ENCODE data around the gene MDM1.
A peak's percentile ranks its signal among the peaks of the same experiment; 100 is the strongest.

MDM1 gene

DNA sequence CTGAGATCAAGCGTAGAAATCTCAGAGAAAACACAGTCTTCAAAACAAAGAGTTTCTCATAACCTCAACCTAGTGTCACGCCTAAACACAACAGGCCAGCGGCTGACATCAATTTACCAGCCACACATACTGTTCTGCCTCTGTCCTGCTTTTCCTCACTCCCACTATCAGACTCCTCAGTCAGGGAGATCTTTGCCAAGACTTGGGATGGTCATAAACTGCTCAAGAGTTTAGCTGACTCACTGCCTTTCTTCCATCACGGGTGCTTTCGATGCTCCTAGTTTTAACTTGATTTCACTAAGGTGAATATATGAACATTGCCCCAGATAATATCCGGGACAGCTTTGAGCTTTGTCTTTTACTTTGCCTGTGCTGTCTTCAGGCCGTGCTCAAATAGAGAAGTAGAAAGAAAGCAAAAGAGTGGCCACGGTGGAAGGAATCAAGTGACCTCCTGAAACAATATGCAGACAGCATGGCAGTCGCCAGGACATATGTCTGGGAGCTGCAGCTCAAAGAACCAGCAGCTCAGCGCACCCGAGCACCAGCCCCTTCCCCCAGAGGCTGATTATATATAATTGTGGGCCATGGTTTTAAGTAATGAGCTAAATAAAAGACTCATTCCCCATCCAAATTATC is 12.1 kb downstream of the MDM1 start:
- DNase-seq (ENCODE audit: low read depth, low spot score), result peak; percentile 56

- DNase-seq (ENCODE audit: low read depth, low spot score), result peak; percentile 57
These were observed 15.0 kb downstream of the MDM1 start for GRCh38 chr12:68317047-68317667.

DNA sequence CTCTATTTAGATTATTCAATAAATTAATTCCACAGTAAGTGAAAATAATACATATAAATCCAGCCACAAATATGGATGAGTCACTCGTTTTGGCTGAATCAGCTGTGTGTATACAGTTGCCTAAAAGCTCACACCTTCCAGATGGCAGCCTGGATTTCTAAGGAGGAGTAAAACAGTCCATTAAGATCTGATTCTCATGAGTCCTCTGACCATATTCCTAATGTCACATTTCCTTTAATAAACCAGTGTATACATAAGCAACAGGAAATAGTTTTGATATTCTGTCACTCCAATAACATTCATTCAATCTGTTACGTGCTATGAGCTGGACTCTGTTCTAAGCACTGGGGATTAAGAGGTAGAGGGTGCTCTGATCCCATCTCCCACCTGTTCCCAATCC is 21.8 kb downstream of the MDM1 start:
- DNase-seq (ENCODE audit: low read depth, low spot score), result peak; percentile 42

DNA sequence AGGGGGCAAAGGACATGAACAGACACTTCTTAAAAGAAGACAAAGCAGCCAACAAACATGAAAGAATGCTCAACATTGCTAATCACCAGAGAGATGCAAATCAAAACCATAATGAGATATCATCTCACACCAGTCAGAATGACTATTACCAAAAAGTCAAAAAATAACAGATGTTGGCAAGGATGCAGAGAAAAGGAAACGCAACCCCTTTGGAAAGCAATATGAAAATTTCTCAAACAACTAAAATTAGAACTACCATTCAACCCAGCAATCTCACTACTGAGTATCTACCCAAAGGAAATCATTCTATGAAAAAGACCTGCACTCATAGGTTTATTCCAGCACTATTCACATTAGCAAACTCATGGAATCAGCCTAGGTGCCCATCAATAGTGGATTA is 25.6 kb downstream of the MDM1 start:
- no peak for DNase-seq (ENCODE audit: low read depth, low spot score)

DNA sequence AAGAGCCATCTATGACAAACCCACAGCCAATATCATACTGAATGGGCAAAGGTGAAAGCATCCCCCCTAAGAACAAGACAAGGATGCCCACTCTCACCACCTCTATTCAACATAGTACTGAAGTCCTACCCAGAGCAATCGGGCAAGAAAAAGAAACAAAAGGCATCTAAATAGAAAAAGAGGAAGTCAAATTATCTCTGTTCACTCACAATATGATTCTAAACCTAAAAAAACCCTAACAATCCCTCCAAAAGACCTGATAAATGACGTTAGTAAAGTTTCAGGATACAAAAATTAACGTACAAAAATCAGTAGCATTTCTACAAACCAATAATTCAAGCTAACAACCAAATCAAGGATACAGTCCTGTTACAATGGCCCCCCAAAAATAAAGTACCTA is 26.9 kb downstream of the MDM1 start:
- DNase-seq (ENCODE audit: low read depth, low spot score), result no peak

DNA sequence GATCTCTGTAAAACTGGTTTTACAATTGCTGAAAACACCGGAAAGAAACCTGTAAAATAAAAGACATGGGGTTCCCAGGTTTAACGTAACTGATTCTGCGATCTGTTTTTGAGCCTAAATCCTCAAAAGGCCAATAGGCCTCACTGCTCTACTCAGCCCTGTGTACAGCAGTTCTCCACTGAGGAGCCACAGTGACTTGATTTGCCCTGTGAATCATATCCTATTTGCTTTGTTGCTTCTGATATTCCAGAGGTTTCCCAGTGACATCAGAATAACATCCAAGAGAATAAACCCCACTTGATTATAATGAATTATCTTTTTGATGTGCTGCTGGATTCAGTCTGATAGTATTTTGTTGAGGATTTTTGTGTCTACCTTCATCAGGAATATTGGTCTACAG is 27.5 kb downstream of the MDM1 start:
- no peak for DNase-seq (ENCODE audit: low read depth, low spot score)

DNA sequence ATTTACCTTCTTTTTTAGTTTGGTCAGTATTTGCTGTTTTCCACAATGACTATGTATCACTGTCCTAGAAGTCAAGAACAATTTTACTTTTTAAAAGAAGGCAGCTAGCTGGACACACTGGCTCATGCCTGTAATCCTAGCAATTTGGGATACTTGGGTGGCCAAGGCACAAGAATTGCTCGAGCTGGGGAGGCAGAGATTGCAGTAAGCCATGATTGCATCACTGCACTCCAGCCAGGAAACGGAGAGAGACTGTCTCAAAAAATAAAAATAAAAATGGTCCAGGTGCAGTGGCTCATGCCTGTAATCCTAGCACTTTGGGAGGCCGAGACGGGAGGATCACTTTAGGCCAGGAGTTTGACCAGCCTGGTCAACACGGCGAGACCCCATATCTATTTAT is 28.3 kb downstream of the MDM1 start:
- DNase-seq (ENCODE audit: low read depth, low spot score), result no peak

DNA sequence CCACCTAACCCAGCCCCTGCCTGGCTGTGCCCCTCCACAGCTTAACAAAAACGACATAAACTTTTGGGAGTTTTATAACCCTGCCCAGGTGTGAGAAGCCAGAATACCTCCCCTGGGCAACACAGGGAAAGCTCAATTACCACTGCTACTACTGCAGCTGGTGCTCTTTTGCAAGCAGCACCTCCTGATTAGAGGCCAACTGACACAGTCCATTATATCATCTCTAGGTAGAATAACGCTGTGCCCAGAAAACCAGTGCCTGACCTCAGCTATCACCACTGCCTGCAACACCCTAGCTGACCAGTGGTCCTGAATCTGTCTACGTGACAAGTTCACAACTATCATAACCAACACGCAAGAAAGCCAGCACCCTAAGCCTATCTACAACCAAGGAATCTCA is 34.2 kb downstream of the MDM1 start:
- DNase-seq (ENCODE audit: low read depth, low spot score), result no peak

DNA sequence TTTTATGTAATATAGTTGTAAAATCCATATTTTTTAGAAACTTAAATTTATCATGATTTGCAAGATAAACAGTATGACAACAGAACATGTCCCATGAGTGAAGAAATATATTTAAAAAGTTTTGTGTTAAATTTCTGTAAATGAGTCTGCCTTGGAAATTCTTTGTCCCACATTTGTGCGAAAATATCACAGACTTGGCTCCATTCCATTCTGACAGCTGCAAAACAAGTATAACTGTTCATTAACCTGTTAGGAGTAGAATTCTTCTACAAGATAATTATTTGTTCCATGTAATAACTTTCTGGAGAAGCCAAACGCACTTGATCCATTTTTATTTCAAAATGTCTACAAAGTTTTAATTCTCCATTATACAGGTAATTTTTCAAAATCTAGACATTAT is 37.9 kb downstream of the MDM1 start:
- no peak for DNase-seq (ENCODE audit: low read depth, low spot score)

DNA sequence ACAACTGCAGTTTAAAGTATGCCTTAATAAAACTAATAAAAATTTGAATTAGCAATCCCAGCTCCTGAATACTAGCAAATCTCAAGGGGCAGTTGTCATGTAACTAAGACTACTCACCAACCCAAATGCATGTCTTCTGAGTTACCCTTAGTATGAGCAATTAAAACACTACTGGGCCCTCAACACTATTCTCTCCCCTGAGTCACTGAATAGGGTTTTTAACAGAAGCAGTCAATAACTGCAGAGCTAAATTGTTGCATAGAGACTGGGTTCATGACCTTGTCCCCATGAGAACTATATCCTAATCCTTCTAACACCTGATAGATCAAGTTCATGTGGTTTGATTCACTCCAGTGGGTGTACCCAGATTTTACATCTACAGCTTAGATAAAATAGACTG is 38.8 kb downstream of the MDM1 start:
- no peak for DNase-seq (ENCODE audit: low read depth, low spot score)

- DNase-seq (ENCODE audit: low read depth, low spot score), result no peak
These were observed 39.8 kb downstream of the MDM1 start for GRCh38 chr12:68292151-68292943.

GRCh38 chr12:68291396-68292036 is 40.6 kb downstream of the MDM1 start:
- no peak for DNase-seq (ENCODE audit: low read depth, low spot score)

DNA sequence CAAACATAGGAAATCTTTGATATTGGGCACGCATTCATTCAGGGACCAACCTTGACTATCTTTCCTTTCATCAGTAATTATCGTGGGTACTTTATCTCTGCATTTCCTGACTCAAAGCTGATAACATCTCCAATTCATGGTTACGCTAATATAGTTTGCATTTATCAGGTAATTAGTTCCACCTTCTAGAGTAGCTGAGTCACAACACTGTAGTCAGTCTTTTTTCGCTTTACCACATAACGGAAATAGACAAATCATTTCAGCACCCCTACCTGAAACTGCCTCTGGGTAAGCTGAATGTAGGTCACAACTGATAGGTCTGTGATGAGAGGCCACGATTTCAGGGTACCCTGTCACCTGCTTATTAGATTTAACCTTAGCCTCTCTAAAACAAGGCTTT is 42.0 kb downstream of the MDM1 start:
- no peak for DNase-seq (ENCODE audit: low read depth, low spot score)

DNA sequence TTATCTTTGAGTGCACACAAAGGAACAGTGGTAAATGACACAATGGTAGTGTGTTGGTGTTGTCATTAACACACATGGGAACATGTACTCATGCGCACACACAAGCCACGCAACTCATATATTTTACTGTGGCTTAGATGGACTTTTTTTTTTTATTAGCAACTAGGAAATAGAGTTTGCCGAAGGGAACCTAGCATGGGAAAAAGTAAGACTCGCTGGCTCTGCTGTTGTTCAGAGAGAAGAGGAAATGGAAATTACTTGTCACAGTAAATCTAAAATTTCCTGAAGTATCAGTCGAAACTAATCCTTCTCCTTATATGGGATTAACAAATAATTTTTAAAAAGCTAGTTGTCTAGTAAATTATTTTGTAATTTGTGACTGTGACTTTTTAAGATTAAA is 45.1 kb downstream of the MDM1 start:
- no peak for DNase-seq (ENCODE audit: low read depth, low spot score)

- DNase-seq (ENCODE audit: low read depth, low spot score), result no peak
These were observed 45.8 kb downstream of the MDM1 start for GRCh38 chr12:68286396-68286795.

GRCh38 chr12:68285541-68285940 is 46.6 kb downstream of the MDM1 start:
- no peak for DNase-seq (ENCODE audit: low read depth, low spot score)

DNA sequence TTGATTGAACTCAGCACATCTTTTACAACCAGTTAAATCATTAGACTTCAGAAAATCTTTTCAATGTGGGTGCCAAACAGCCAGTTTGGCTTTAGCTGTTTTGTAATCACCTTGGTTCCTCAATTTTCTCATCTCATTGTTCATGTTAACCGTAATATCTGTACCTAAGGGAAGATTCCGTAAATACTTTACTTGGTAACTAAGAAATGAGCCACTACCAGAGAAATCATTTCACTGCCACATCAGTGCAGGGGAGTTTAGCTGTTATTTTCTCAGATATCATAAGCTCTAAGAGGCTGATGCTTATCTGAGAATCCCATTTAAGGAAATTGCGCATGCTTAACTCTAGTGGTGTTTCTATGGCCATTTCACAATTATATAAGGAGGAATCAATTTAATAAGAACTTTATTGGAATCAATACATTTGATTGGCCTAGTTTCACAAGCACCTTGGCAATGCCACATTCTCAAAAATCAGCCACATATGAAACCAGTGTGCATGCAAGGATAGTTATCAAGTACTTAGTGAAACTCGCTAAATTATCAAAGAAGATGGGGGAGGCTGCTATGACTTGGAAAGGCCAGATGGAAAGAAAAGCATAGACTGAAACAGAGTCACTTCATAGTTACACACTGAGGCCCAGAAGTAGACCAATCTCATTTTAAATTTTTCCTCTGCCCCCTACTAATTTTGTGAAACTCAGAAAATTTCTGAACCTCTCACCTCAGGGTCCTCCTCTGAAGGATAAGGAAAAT is 50.7 kb downstream of the MDM1 start:
- no peak for DNase-seq (ENCODE audit: low read depth, low spot score)

- DNase-seq (ENCODE audit: low read depth, low spot score), result no peak
These were observed 51.9 kb downstream of the MDM1 start for GRCh38 chr12:68280240-68280639.

DNA sequence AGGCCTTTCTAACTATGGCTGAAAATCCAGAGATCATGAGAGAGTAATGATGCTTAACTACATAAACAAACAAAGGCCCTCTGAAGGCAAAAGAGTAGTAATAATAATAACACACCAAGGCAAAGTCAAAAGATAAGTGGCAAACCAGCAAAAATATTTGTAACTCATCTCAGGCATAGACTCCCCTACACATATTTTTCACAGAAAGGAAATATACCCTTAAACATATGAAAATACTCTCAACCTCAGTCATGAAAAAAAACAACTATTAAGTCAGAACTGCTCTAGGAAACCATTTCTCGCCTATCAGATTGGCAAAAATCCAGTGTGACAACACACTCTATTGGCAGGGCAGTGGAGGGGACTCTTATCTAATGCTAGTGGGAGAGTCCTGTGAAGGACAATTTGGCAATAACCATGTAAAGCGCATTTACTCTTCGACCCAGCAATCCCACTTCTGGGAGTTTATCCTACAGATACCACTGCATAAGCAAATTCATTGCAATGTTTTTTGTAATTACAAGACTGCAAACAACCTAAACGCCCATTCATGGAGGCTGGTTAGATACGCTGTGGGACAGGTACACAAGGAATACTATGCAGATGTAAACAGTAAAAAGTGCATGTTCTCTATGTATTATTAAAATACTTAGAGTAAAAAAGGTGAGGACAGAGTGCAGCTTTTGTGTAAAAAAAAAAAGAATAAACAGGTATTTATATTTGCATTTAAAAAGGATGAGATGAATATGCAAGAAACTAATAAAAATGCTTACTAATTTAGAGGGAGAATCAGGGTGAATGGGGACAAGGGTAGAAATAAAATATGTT is 52.7 kb downstream of the MDM1 start:
- peak; percentile 26 for DNase-seq (ENCODE audit: low read depth, low spot score)

GRCh38 chr12:68276402-68276930 is 55.7 kb downstream of the MDM1 start:
- DNase-seq (ENCODE audit: low read depth, low spot score), result no peak

DNA sequence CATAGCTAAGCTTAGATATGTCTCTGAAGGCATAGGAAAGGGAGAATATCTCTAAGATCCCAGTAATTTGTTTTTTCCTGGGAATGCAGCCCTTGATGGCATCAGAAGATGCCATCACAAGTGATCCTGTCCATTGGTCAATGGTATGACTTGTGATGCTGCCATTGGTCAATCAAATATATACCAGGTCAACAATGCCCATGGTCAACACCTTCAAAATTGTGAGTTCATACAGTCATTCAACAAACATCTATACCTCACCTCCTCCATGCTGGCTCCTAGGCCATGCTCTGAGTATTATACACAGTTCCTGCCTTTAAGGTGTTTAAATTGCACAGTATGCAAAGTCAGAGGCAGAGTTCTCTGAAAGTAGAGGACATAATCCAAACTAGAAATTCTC is 59.4 kb downstream of the MDM1 start:
- no peak for DNase-seq (ENCODE audit: low read depth, low spot score)
